ENCODE results near the gene C9orf50. TPM values are rescaled to one million over a fixed set of nuclear protein-coding genes. Genes with fewer than 3 reads are reported as not detected.

The C9orf50 gene
- total RNA-seq, 1 donor: 0.36 TPM

GRCh38 chr9:129602598-129603415 lies 18.1 kb downstream of the C9orf50 start:
- peak; percentile 56 for DNase-seq (ENCODE audit: insufficient read length, low spot score, missing footprints)
- no peaks in the 10 kb centered on the region for H3K27me3 ChIP-seq (ENCODE audit: insufficient read depth, low read length)
- TF ChIP-seq, protein P1, sequence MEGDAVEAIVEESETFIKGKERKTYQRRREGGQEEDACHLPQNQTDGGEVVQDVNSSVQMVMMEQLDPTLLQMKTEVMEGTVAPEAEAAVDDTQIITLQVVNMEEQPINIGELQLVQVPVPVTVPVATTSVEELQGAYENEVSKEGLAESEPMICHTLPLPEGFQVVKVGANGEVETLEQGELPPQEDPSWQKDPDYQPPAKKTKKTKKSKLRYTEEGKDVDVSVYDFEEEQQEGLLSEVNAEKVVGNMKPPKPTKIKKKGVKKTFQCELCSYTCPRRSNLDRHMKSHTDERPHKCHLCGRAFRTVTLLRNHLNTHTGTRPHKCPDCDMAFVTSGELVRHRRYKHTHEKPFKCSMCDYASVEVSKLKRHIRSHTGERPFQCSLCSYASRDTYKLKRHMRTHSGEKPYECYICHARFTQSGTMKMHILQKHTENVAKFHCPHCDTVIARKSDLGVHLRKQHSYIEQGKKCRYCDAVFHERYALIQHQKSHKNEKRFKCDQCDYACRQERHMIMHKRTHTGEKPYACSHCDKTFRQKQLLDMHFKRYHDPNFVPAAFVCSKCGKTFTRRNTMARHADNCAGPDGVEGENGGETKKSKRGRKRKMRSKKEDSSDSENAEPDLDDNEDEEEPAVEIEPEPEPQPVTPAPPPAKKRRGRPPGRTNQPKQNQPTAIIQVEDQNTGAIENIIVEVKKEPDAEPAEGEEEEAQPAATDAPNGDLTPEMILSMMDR (IDR thresholded peaks at IDR 0.05; ENCODE audit: extremely low read depth, low read depth, low read length): no peak
- peaks cover 8% of the 10 kb centered on the region for H3K4me1 ChIP-seq (ENCODE audit: insufficient read depth, low read length)
- no peaks in the 10 kb centered on the region for H3K36me3 ChIP-seq (ENCODE audit: insufficient read depth, low read length)
- H3K4me2 ChIP-seq (ENCODE audit: insufficient read depth, low read length): no peak overlapping the region
- H2AFZ ChIP-seq (ENCODE audit: low read length): peak overlapping the region; percentile 9
- H3K4me3 ChIP-seq (ENCODE audit: insufficient read depth, low read length): no peak overlapping the region
- no peak overlapping the region for H3K27ac ChIP-seq (ENCODE audit: low read depth, low read length)
- H3K9me3 ChIP-seq (ENCODE audit: low read depth, low read length): no peaks in the 10 kb centered on the region
- H3K79me2 ChIP-seq (ENCODE audit: insufficient read depth, low read length): no peaks in the 10 kb centered on the region
- H4K20me1 ChIP-seq (ENCODE audit: insufficient read depth, low read length): no peaks in the 10 kb centered on the region

GRCh38 chr9:129601082-129601674 lies 19.7 kb downstream of the C9orf50 start:
- Histone ChIP-seq H3K36me3 (ENCODE audit: insufficient read depth, low read length) (no peaks in the 10 kb centered on the region), H3K9me3 (ENCODE audit: low read depth, low read length) (no peaks in the 10 kb centered on the region), H4K20me1 (ENCODE audit: insufficient read depth, low read length) (no peaks in the 10 kb centered on the region), H3K4me2 (ENCODE audit: insufficient read depth, low read length) (no peak overlapping the region), H3K4me1 (ENCODE audit: insufficient read depth, low read length) (peaks cover 14% of the 10 kb centered on the region), H3K27me3 (ENCODE audit: insufficient read depth, low read length) (no peaks in the 10 kb centered on the region), H3K4me3 (ENCODE audit: insufficient read depth, low read length) (no peak overlapping the region), H2AFZ (ENCODE audit: low read length) (no peak overlapping the region), H3K27ac (ENCODE audit: low read depth, low read length) (no peak overlapping the region), H3K79me2 (ENCODE audit: insufficient read depth, low read length) (no peaks in the 10 kb centered on the region)
- no peak for DNase-seq (ENCODE audit: insufficient read length, low spot score, missing footprints)
- TF ChIP-seq, protein P1 (IDR thresholded peaks at IDR 0.05; ENCODE audit: extremely low read depth, low read depth, low read length): no peak

DNA sequence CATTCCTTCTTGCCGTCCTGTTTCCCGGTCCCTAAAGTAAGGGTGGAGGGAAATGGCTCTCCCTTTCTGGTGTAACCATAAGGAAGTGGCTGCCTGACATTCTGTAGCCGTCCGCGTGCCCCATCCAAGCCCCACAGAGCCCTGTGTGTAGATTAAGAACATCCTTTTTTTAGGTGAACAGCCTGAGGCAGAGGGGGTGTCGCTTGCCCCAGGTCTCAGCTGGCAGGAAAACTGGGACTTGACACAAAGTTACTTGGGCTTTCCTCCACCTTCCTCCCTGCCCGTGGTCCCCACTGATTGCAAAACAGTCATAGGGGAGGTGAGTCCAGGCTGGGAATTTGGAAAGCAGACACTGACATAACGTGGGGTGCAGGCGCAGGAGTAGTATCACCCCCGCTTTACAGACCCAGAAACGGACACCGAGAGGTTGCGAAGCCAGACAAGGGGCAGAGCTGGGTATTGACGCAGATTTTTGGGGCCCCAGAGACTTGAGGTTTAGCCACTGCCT lies 22.8 kb downstream of the C9orf50 start:
- no peaks in the 10 kb centered on the region for H3K36me3 ChIP-seq (ENCODE audit: insufficient read depth, low read length)
- no peaks in the 10 kb centered on the region for H3K27me3 ChIP-seq (ENCODE audit: insufficient read depth, low read length)
- no peaks in the 10 kb centered on the region for H3K9me3 ChIP-seq (ENCODE audit: low read depth, low read length)
- H3K79me2 ChIP-seq (ENCODE audit: insufficient read depth, low read length): no peaks in the 10 kb centered on the region
- H3K4me2 ChIP-seq (ENCODE audit: insufficient read depth, low read length): peak overlapping the region; percentile 58
- H2AFZ ChIP-seq (ENCODE audit: low read length): peak overlapping the region; percentile 11
- peak overlapping the region; percentile 8 for H3K27ac ChIP-seq (ENCODE audit: low read depth, low read length)
- no peak overlapping the region for H3K4me3 ChIP-seq (ENCODE audit: insufficient read depth, low read length)
- H3K4me1 ChIP-seq (ENCODE audit: insufficient read depth, low read length): peaks cover 25% of the 10 kb centered on the region
- no peak for DNase-seq (ENCODE audit: insufficient read length, low spot score, missing footprints)
- TF ChIP-seq, protein P1 (IDR thresholded peaks at IDR 0.05; ENCODE audit: extremely low read depth, low read depth, low read length): no peak
- H4K20me1 ChIP-seq (ENCODE audit: insufficient read depth, low read length): no peaks in the 10 kb centered on the region
